ENCODE measurements around the gene CABP7. TPM values are rescaled to one million over a fixed set of nuclear protein-coding genes. Genes with fewer than 3 reads are reported as not detected.

Gene CABP7
- total RNA-seq, 1 donor from 2014 or later = not detected

DNA sequence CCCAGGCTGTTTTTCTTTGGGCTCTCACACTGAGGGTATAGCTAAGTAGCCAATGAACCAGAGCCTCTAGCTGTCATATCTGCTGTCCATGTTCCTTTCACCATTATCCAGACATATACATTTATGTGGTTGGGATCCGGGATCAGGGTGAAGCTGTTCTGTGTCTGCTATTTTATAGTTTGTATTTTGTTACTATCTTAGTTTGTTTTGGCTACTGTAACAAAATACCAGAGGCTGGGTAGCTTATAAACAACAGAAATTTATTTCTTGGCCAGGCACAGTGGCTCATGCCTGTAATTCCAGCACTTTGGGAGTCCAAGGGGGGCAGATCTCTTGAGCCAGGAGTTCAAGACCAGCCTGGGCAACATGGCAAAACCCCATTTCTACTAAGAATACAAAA lies 40.5 kb upstream of the CABP7 start:
- Histone ChIP-seq H3K27me3 (no peaks in the 10 kb centered on the region), H3K9me3 (no peaks in the 10 kb centered on the region), H3K4me1 (no peaks in the 10 kb centered on the region), H3K4me3 (no peak overlapping the region), H3K27ac (no peak overlapping the region), H3K36me3 (peaks cover 0 to 62% of the 10 kb centered on the region in 2 donors)
- intact Hi-C loops (cut with DNase I) = no loop called here
- TF ChIP-seq POLR2AphosphoS5 (IDR thresholded peaks at IDR 0.05; ENCODE audit: insufficient read depth in 1 of 2, low read depth in 1 of 2) (no peak), POLR2A (IDR thresholded peaks at IDR 0.05) (no peak)
- no peak for DNase-seq (ENCODE audit: extremely low spot score in 2 of 2)

GRCh38 chr22:29683536-29683935 lies 36.3 kb upstream of the CABP7 start:
- Histone ChIP-seq H3K4me1 (no peaks in the 10 kb centered on the region), H3K27ac (no peak overlapping the region), H3K36me3 (peaks cover 0 to 50% of the 10 kb centered on the region in 2 donors), H3K4me3 (no peak overlapping the region), H3K9me3 (no peaks in the 10 kb centered on the region), H3K27me3 (no peaks in the 10 kb centered on the region)
- no peak for TF ChIP-seq POLR2A (IDR thresholded peaks at IDR 0.05)
- TF ChIP-seq POLR2AphosphoS5 (IDR thresholded peaks at IDR 0.05; ENCODE audit: insufficient read depth in 1 of 2, low read depth in 1 of 2) = no peak
- no peak for TF ChIP-seq CTCF (IDR thresholded peaks at IDR 0.05)
- intact Hi-C loops (cut with DNase I) = no loop called here
- DNase-seq (ENCODE audit: extremely low spot score in 2 of 2) = no peak

DNA sequence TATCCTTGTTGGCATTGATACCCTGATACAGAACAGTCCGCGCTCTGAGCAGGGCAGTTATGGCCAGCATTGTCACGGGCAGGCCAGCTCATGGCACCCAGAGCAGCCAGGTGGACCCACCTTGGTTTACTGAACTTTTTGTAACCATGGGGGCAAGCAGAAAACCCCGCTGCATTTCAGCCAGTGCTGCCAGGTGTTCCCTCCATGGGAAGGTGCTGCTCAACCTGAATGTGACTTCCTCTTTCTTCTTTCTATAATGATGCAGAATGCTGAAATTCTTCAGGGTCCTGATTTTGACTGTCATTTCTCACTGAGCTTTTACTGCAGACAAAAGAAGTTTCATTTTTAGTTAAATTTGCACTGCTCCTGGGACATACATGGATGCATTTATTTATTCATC lies 35.6 kb upstream of the CABP7 start:
- no peak overlapping the region for H3K27ac ChIP-seq
- H3K4me1 ChIP-seq = no peaks in the 10 kb centered on the region
- TF ChIP-seq POLR2AphosphoS5 (IDR thresholded peaks at IDR 0.05; ENCODE audit: insufficient read depth in 1 of 2, low read depth in 1 of 2) (no peak), POLR2A (IDR thresholded peaks at IDR 0.05) (no peak), CTCF (IDR thresholded peaks at IDR 0.05) (no peak)
- intact Hi-C loops (cut with DNase I) = no loop called here
- H3K27me3 ChIP-seq = no peaks in the 10 kb centered on the region
- no peaks in the 10 kb centered on the region for H3K9me3 ChIP-seq
- peaks cover 0 to 43% of the 10 kb centered on the region in 2 donors for H3K36me3 ChIP-seq
- no peak overlapping the region for H3K4me3 ChIP-seq
- DNase-seq (ENCODE audit: extremely low spot score in 2 of 2) = no peak

- H3K9me3 ChIP-seq = no peaks in the 10 kb centered on the region
- H3K4me3 ChIP-seq = no peak overlapping the region
- no peak for TF ChIP-seq POLR2AphosphoS5 (IDR thresholded peaks at IDR 0.05; ENCODE audit: insufficient read depth in 1 of 2, low read depth in 1 of 2)
- no peak for TF ChIP-seq POLR2A (IDR thresholded peaks at IDR 0.05)
- TF ChIP-seq CTCF (IDR thresholded peaks at IDR 0.05) = no peak
- H3K36me3 ChIP-seq = peaks cover 0 to 14% of the 10 kb centered on the region in 2 donors
- no peak for DNase-seq (ENCODE audit: extremely low spot score in 2 of 2)
- no peaks in the 10 kb centered on the region for H3K27me3 ChIP-seq
- intact Hi-C loops (cut with DNase I) = no loop called here
- H3K27ac ChIP-seq = no peak overlapping the region
- H3K4me1 ChIP-seq = peaks cover 24% of the 10 kb centered on the region
Measured at GRCh38 chr22:29689206-29689879, 30.5 kb upstream of the CABP7 start.

DNA sequence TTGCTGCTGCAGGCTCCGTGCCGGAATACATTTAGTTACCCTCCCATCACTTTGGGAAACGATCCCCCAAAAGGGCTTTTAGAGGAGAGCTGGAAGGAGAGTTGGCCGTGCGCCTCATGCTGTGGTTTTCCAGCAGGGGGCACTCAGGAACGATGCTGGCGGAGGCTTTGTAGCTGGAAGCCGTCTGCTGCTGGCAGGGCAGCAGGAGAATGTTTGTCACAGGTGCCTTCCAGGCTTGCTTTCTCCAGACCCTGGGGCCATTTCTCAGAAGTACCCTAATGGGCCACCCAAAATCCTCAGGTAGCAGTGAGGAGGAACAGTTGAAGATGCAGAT lies 30.0 kb upstream of the CABP7 start:
- H3K27ac ChIP-seq = no peak overlapping the region
- TF ChIP-seq POLR2AphosphoS5 (IDR thresholded peaks at IDR 0.05; ENCODE audit: insufficient read depth in 1 of 2, low read depth in 1 of 2) (no peak), POLR2A (IDR thresholded peaks at IDR 0.05) (no peak), CTCF (IDR thresholded peaks at IDR 0.05) (peak in 2 of 3 experiments; percentile 25 to 49)
- no peaks in the 10 kb centered on the region for H3K27me3 ChIP-seq
- H3K4me3 ChIP-seq = no peak overlapping the region
- peaks cover 29% of the 10 kb centered on the region for H3K4me1 ChIP-seq
- intact Hi-C loops (cut with DNase I) = no loop called here
- peaks cover 0 to 14% of the 10 kb centered on the region in 2 donors for H3K36me3 ChIP-seq
- no peak for DNase-seq (ENCODE audit: extremely low spot score in 2 of 2)
- no peaks in the 10 kb centered on the region for H3K9me3 ChIP-seq

Data from vagina (tissue), 2 donors.